Measurements from ENCODE around the gene KIAA1958.

GRCh38 chr9:112648624-112649023 lies 162.0 kb downstream of the KIAA1958 start:
- TF ChIP-seq CTCF (IDR thresholded peaks at IDR 0.05) = no peak
- TF ChIP-seq POLR2A (IDR thresholded peaks at IDR 0.05) = no peak

Measured in suprapubic skin (tissue), 3 donors.